Aorta (tissue), 5 donors: ENCODE results near the gene CCR7. TPM values are rescaled to one million over a fixed set of nuclear protein-coding genes. Genes with fewer than 3 reads are reported as not detected.
"Not testable (repeated sequence)": the region's sequence is repeated elsewhere in the genome, so short reads cannot be mapped to it uniquely, and the experiment has no call there.

Experiments
- ATAC-seq: fragments of 200-7000 bp; cut with Tn5 transposase; one replicate; pipeline ENCODE4 v1.9.1; 2022; ENCODE audit warnings: moderate library complexity; ENCODE audit not compliant: low FRiP score
- DNase-seq, 2 donors: peaks; one replicate each; pipeline ENCODE4 v3.0.0-alpha.2; 2020
- H3K27ac ChIP-seq, 2 donors: one replicate each; pipeline ENCODE4 v1.5.1; 2013; ENCODE audit warnings: low read length in 2 of 2, mild to moderate bottlenecking in 2 of 2, moderate library complexity in 2 of 2, control low read depth in 1 of 2, inconsistent platforms in 1 of 2, low read depth in 1 of 2
- H3K27me3 ChIP-seq, 2 donors: one replicate each; pipeline ENCODE4 v1.6.1; 2013; ENCODE audit warnings: control low read depth in 1 of 2, low read length in 1 of 2, mild to moderate bottlenecking in 1 of 2, moderate library complexity in 1 of 2; ENCODE audit not compliant: insufficient read depth in 2 of 2, control insufficient read depth in 1 of 2
- H3K36me3 ChIP-seq, 2 donors: one replicate each; pipeline ENCODE4 v1.6.1; 2013; ENCODE audit warnings: control low read depth in 1 of 2, low read length in 1 of 2, mild to moderate bottlenecking in 1 of 2; ENCODE audit not compliant: insufficient read depth in 2 of 2, control insufficient read depth in 1 of 2
- H3K4me1 ChIP-seq, 2 donors: one replicate each; pipeline ENCODE4 v1.6.1; 2013; ENCODE audit warnings: low read length in 2 of 2, control low read depth in 1 of 2, mild to moderate bottlenecking in 1 of 2, moderate library complexity in 1 of 2; ENCODE audit not compliant: insufficient read depth in 2 of 2, control insufficient read depth in 1 of 2
- H3K4me3 ChIP-seq, 2 donors: one replicate each; pipeline ENCODE4 v1.5.1; 2013; ENCODE audit warnings: low read length in 2 of 2, control low read depth in 1 of 2, mild to moderate bottlenecking in 1 of 2
- H3K9me3 ChIP-seq: one replicate; pipeline ENCODE4 v1.6.1; 2013; ENCODE audit warnings: mild to moderate bottlenecking, low read length; ENCODE audit not compliant: control insufficient read depth
- WGBS, 2 donors: extraction: QIAGEN DNeasy Blood & Tissue Kit; methylation state at CpG; one replicate each; pipeline ENCODE4 v1.1.7; 2013; 5-methylcytosine and 5-hydroxymethylcytosine counted together
- intact Hi-C, 2 donors: fragments of 100-400 bp; cut with DNase I; formaldehyde crosslinking; loops; one replicate each; pipeline versions ENCODE4 v1.14.2 to v1.15.0; 2022
- polyA plus RNA-seq, 2 donors: library from polyadenylated mRNA; stranded (reverse); fragments of 200-250 nt; gene quantifications; one replicate each; pipeline ENCODE4 v1.2.3, GENCODE V29; 2013
- total RNA-seq, 2 donors: library from RNA; stranded (reverse); fragmentation: NEBNext Ultra II Directional; extraction: Animal tissue kit (Norgen Biotek cat#: 25700); gene quantifications; one replicate each; pipeline ENCODE4 v1.2.1, GENCODE V29; 2021
- donor health status: healthy with polysubstance abuse.
- donor health status: Bipolar disorder and iron deficiency.
- donor health status: DM: no; HTN: no; CAD: no.
- donor health status: DM: no; HTN: no; CAD: no.
- donor health status: DM: yes; HTN: yes; CAD: no.

The CCR7 gene
- total and polyA plus RNA-seq, 4 donors: 0.08 to 0.84 (median 0.37) TPM

- Histone ChIP-seq H3K9me3 (no peaks in the 10 kb centered on the region), H3K4me1 (no peaks in the 10 kb centered on the region), H3K36me3 (no peaks in the 10 kb centered on the region), H3K27me3 (no peaks in the 10 kb centered on the region), H3K4me3 (no peak overlapping the region), H3K27ac (no peak overlapping the region)
- ATAC-seq: no peak
- intact Hi-C loops: no loop called here
- DNase-seq: peak in 1 of 2 donors; percentile 24
These were observed 14.9 kb upstream of the CCR7 start for GRCh38 chr17:40580140-40580539.

- DNase-seq (no peak), ATAC-seq (no peak)
- intact Hi-C loops: no loop called here
- Histone ChIP-seq H3K27me3 (no peaks in the 10 kb centered on the region), H3K36me3 (no peaks in the 10 kb centered on the region), H3K9me3 (no peaks in the 10 kb centered on the region), H3K4me1 (no peaks in the 10 kb centered on the region), H3K4me3 (no peak overlapping the region), H3K27ac (no peak overlapping the region)
- 86 to 88% methylated on average over 3 of the region's 3 CpGs for WGBS, 2 donors
These were observed 14.2 kb upstream of the CCR7 start for GRCh38 chr17:40579471-40579870.

- intact Hi-C loops: no loop called here
- Histone ChIP-seq H3K9me3 (no peaks in the 10 kb centered on the region), H3K27ac (no peak overlapping the region), H3K4me1 (no peaks in the 10 kb centered on the region), H3K27me3 (no peaks in the 10 kb centered on the region), H3K36me3 (no peaks in the 10 kb centered on the region), H3K4me3 (no peak overlapping the region)
- ATAC-seq: no peak
- DNase-seq: peak in 1 of 2 donors; percentile 25
- WGBS, 2 donors: 77 to 82% methylated on average over 5 of the region's 5 CpGs
These were observed 12.4 kb upstream of the CCR7 start for GRCh38 chr17:40577611-40578065.

- no peaks in the 10 kb centered on the region for H3K27me3 ChIP-seq
- 77 to 78% methylated on average over 5 of the region's 5 CpGs for WGBS, 2 donors
These were observed 11.0 kb upstream of the CCR7 start for GRCh38 chr17:40576113-40576740.

GRCh38 chr17:40574292-40574691, 9.0 kb upstream of the CCR7 start:
- ATAC-seq (no peak), DNase-seq (no peak)
- no peak overlapping the region for H3K27ac ChIP-seq
- no peaks in the 10 kb centered on the region for H3K4me1 ChIP-seq
- no peak overlapping the region for H3K4me3 ChIP-seq
- no peaks in the 10 kb centered on the region for H3K9me3 ChIP-seq
- intact Hi-C loops: no loop called here
- H3K27me3 ChIP-seq: no peaks in the 10 kb centered on the region
- no peaks in the 10 kb centered on the region for H3K36me3 ChIP-seq

More at GRCh38 chr17:40576113-40576740, 11.0 kb upstream of the CCR7 start:
- Histone ChIP-seq H3K4me1 (no peaks in the 10 kb centered on the region), H3K9me3 (no peaks in the 10 kb centered on the region), H3K36me3 (no peaks in the 10 kb centered on the region), H3K4me3 (no peak overlapping the region), H3K27ac (no peak overlapping the region)
- intact Hi-C loops: no loop called here
- ATAC-seq: no peak
- no peak for DNase-seq

DNA sequence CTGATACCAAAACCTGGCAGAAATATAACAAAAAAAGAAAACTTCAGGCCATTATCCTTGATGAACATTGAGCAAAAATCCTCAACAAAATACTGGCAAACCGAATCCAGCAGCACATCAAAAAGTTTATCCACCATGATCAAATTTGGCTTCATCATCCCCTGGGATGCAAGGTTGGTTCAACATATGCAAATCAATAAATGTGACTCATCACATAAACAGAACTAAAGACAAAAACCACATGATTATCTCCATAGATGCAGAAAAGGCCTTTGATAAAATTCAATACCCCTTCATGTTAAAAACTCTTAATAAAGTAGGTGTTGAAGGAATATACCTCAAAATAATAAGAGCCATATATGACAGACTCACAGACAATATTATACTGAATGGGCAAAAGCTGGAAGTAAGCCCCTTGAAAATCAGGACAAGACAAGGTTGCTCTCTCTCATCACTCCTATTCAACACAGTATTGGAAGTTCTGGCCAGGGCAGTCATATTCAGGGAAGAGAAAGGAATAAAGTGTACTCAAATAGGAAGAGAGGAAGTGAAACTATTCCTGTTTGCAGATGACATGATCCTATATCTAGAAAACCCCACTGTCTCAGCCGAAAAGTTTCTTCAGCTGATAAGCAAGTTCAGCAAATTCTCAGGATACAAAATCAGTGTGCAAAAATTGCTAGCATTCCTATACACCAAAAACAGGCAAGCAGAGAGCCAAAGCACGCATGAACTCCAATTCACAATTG, 7.1 kb upstream of the CCR7 start:
- H3K9me3 ChIP-seq, H3K4me1 ChIP-seq, H3K27ac ChIP-seq, H3K4me3 ChIP-seq, H3K27me3 ChIP-seq, H3K36me3 ChIP-seq, DNase-seq, intact Hi-C loops, ATAC-seq: not testable (repeated sequence)
- WGBS, 2 donors: 49 to 51% methylated on average over 3 of the region's 3 CpGs

- intact Hi-C loops: loop anchor here in 1 of 2 donors (10.0 kb wide), 1 partner anchor 123 kb away; the partner anchor contains the start of gene IGFBP4
- H3K4me1 ChIP-seq: no peaks in the 10 kb centered on the region
- H3K36me3 ChIP-seq: no peaks in the 10 kb centered on the region
- no peak overlapping the region for H3K27ac ChIP-seq
- ATAC-seq (no peak), DNase-seq (peak in 1 of 2 donors; percentile 30)
- no peak overlapping the region for H3K4me3 ChIP-seq
- H3K9me3 ChIP-seq: no peaks in the 10 kb centered on the region
- no peaks in the 10 kb centered on the region for H3K27me3 ChIP-seq
- 71 to 78% methylated on average over 7 of the region's 7 CpGs for WGBS, 2 donors
These were observed 3.0 kb upstream of the CCR7 start for GRCh38 chr17:40568074-40568836.

DNA sequence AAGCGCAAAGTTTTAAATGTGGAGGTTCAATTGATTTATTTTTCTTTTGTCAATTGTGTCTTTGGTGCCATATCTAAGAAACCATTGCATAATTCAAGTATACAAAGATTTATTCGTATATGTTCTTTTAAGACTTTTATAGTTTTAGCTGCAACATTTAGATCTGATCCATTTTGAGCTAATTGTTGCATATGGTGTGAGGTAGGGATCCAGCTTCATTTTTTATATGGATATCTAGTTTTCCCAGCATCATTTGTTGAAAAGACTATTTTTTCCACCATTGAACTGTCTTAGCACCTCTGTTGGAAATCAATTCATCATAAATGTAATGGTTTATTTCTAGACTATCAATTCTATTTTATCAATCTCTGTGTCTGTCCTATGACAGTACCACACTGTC, 2.1 kb upstream of the CCR7 start:
- Histone ChIP-seq H3K27me3 (no peaks in the 10 kb centered on the region), H3K27ac (no peak overlapping the region), H3K4me3 (no peak overlapping the region), H3K9me3 (no peaks in the 10 kb centered on the region), H3K36me3 (no peaks in the 10 kb centered on the region), H3K4me1 (no peaks in the 10 kb centered on the region)
- WGBS, 2 donors: 93 to 94% methylated on average over 2 of the region's 2 CpGs
- no peak for ATAC-seq
- no peak for DNase-seq
- intact Hi-C loops: loop anchor here in 1 of 2 donors (10.0 kb wide), 1 partner anchor 123 kb away; the partner anchor contains the start of gene IGFBP4
